HFF-Myc (cell line): ENCODE data around the gene INSL3.
"Not testable (repeated sequence)": the region's sequence is repeated elsewhere in the genome, so short reads cannot be mapped to it uniquely, and the experiment has no call there.

Experiments used
- DNase-seq: peaks from one replicate; pipeline ENCODE4 v3.0.0-alpha.2; 2011; ENCODE audit warnings: low read depth; ENCODE audit errors: extremely low read depth
- H3K4me3 ChIP-seq: replicated peaks from 2 replicates; pipeline ENCODE4 v1.5.1; 2011; ENCODE audit warnings: low read depth, mild to moderate bottlenecking, control low read depth, low read length
- CTCF ChIP-seq: IDR thresholded peaks from 2 replicates; pipeline ENCODE4 v1.5.1; 2012; ENCODE audit warnings: mild to moderate bottlenecking, low read depth, low read length, control low read depth; ENCODE audit errors: missing control alignments

INSL3 gene

DNA sequence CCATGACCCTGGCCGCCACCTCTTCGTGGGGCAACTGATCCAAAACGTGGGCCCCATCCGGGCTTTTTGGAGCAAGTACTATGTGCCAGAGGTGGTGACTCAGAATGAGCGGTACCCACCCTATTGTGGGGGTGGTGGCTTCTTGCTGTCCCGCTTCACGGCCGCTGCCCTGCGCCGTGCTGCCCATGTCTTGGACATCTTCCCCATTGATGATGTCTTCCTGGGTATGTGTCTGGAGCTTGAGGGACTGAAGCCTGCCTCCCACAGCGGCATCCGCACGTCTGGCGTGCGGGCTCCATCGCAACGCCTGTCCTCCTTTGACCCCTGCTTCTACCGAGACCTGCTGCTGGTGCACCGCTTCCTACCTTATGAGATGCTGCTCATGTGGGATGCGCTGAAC, 9.6 kb downstream of the INSL3 start:
- no peak for DNase-seq
- no peak overlapping the region for H3K4me3 ChIP-seq
- no peak for TF ChIP-seq CTCF

GRCh38 chr19:17811103-17811502, 10.2 kb downstream of the INSL3 start:
- DNase-seq: no peak
- no peak for TF ChIP-seq CTCF
- no peak overlapping the region for H3K4me3 ChIP-seq

- TF ChIP-seq CTCF: no peak
- H3K4me3 ChIP-seq: no peak overlapping the region
- DNase-seq: no peak
These were observed 13.5 kb downstream of the INSL3 start for GRCh38 chr19:17807731-17808316.

GRCh38 chr19:17806945-17807344, 14.4 kb downstream of the INSL3 start:
- no peak overlapping the region for H3K4me3 ChIP-seq
- TF ChIP-seq CTCF: no peak
- no peak for DNase-seq

- TF ChIP-seq CTCF: no peak
- no peak overlapping the region for H3K4me3 ChIP-seq
- no peak for DNase-seq
These were observed 15.9 kb downstream of the INSL3 start for GRCh38 chr19:17805427-17805826.

GRCh38 chr19:17803264-17803896, 17.9 kb downstream of the INSL3 start:
- no peak for TF ChIP-seq CTCF
- DNase-seq: no peak
- H3K4me3 ChIP-seq: no peak overlapping the region

DNA sequence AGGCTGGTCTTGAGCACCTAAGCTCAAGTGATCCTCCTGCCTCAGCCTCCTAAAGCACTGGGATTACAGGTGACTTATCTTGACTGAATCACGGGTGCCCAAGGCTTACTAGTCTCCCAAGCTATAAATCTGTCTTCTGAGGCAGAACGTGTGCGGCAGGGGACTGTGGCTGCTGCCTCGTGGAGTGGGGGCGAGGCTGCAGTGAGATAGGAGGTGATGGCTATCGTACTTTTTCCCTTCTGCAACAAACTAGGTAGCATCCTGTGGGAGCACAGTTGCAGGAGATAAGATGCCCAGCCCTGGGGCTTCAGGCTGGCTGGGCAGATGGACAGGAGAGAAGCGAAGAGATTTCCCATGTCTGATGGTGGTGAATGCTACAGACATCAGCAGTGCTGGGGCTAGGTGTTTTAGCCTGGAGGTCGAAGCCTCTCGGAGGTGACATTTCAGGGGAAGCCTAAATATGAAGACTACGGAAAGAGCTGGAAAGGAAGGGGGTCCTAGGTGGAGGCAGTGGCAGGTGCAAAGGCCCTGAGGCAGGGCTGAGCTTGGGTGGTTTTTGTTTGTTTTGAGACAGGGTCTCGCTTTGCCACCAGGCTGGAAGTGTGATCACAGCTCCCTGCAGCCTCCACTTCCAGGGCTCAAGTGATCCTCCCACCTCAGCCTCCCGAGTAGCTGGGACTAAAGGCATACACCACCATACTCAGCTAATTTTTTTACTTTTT, 19.0 kb downstream of the INSL3 start:
- DNase-seq: no peak
- no peak for TF ChIP-seq CTCF
- H3K4me3 ChIP-seq: no peak overlapping the region

DNA sequence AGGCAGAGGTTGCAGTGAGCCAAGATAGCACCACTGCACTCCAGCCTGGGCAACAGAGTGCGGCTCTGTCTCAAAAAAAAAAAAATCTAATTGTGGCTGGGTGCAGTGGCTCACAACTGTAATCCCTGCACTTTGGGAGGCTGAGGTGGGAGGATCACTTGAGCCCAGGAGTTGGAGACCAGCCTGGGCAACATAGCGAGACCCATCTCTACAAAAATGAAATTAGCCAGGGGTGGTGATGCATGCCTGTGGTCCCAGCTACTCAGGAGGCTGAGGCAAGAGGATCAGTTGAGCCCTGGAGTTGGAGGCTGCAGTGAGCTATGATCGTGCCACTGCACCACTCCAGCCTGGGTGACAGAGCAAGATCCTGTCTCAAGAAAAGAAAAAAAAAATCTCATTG, 22.7 kb downstream of the INSL3 start:
- not testable (repeated sequence) for DNase-seq, H3K4me3 ChIP-seq
